ENCODE measurements around the gene PLOD3.

Gene PLOD3

DNA sequence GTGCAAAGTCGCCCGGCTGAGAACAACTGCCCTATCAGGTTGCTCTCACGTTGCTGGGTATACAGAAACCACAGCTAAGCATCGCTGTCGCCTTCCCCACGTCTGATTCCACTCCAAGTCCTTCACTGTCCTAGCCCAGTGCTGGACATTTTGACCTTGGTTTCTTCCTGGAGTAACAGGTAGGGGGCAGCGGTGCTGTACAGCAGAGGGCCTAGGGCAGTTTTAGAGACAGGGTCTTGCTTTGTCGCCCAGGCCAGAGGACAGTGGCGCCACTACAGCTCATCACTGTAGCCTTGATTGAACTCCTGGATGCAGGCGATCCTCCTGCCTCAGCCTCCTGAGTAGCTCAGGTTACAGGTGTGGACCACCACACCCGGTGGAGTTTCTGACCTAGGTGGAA, 17.7 kb upstream of the PLOD3 start:
- Histone ChIP-seq H3K36me3 (ENCODE audit: control insufficient read depth, insufficient read depth, low read length) (peaks cover 10% of the 10 kb centered on the region), H3K27me3 (ENCODE audit: control insufficient read depth, insufficient read depth, low read length) (no peaks in the 10 kb centered on the region), H3K9ac (ENCODE audit: low read length) (no peak overlapping the region), H3K27ac (ENCODE audit: low read depth, low read length) (no peak overlapping the region), H3K4me3 (ENCODE audit: low read length) (no peak overlapping the region), H3K4me1 (ENCODE audit: control insufficient read depth, insufficient read depth, low read length) (peaks cover 3% of the 10 kb centered on the region)

DNA sequence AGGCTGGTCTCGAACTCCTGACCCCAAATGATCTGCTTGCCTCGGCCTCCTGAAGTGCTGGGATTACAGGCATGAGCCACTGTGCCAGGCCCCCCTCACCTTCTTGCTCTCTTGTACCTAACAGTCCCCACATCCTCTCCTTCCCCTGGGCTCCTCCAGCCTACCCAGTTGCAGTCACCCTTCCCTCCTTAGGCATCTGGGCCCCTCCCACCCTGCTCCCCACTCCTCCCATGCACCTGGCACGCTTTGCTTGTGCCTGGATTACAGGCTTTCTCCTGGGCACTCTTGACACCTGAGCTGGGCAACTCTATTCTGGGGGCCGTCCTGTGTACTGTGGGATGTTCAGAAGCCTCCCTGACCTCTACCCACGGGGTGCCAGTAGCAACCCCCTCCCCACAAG, 17.3 kb upstream of the PLOD3 start:
- H3K27ac ChIP-seq (ENCODE audit: low read depth, low read length), result no peak overlapping the region
- H3K27me3 ChIP-seq (ENCODE audit: control insufficient read depth, insufficient read depth, low read length), result no peaks in the 10 kb centered on the region
- no peak overlapping the region for H3K9ac ChIP-seq (ENCODE audit: low read length)
- peaks cover 7% of the 10 kb centered on the region for H3K36me3 ChIP-seq (ENCODE audit: control insufficient read depth, insufficient read depth, low read length)
- no peak overlapping the region for H3K4me3 ChIP-seq (ENCODE audit: low read length)
- H3K4me1 ChIP-seq (ENCODE audit: control insufficient read depth, insufficient read depth, low read length), result peaks cover 3% of the 10 kb centered on the region

GRCh38 chr7:101233907-101234547, 16.6 kb upstream of the PLOD3 start:
- Histone ChIP-seq H3K4me3 (ENCODE audit: low read length) (no peak overlapping the region), H3K4me1 (ENCODE audit: control insufficient read depth, insufficient read depth, low read length) (peaks cover 3% of the 10 kb centered on the region), H3K27ac (ENCODE audit: low read depth, low read length) (no peak overlapping the region), H3K9ac (ENCODE audit: low read length) (no peak overlapping the region), H3K27me3 (ENCODE audit: control insufficient read depth, insufficient read depth, low read length) (no peaks in the 10 kb centered on the region), H3K36me3 (ENCODE audit: control insufficient read depth, insufficient read depth, low read length) (peaks cover 2% of the 10 kb centered on the region)

GRCh38 chr7:101232141-101232850, 14.9 kb upstream of the PLOD3 start:
- H3K36me3 ChIP-seq (ENCODE audit: control insufficient read depth, insufficient read depth, low read length), result peaks cover 4% of the 10 kb centered on the region
- H3K27ac ChIP-seq (ENCODE audit: low read depth, low read length), result no peak overlapping the region
- H3K4me1 ChIP-seq (ENCODE audit: control insufficient read depth, insufficient read depth, low read length), result peaks cover under 1% of the 10 kb centered on the region
- peak overlapping the region; percentile 51 for H3K4me3 ChIP-seq (ENCODE audit: low read length)
- H3K9ac ChIP-seq (ENCODE audit: low read length), result no peak overlapping the region
- no peaks in the 10 kb centered on the region for H3K27me3 ChIP-seq (ENCODE audit: control insufficient read depth, insufficient read depth, low read length)

DNA sequence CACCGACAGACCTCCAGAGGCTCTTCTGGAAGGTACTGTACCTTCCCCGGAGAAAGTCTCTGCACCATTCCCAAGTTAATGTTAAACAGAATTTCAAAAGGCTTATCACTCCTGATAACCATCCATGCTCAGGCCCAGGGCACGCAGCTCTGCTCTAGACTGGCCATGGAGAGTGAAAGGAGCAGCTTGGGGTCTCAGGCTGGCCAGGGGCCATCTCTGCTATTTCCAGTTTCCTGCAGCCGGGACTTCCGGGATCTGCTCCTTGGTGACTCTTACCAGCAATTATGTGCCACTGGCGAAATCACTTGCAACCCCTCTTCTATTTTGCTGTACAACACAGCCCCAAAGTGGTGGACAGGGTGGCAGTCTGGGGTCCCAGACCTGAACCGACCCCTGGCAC, 14.3 kb upstream of the PLOD3 start:
- Histone ChIP-seq H3K27ac (ENCODE audit: low read depth, low read length) (no peak overlapping the region), H3K36me3 (ENCODE audit: control insufficient read depth, insufficient read depth, low read length) (peaks cover 3% of the 10 kb centered on the region), H3K4me1 (ENCODE audit: control insufficient read depth, insufficient read depth, low read length) (no peaks in the 10 kb centered on the region), H3K9ac (ENCODE audit: low read length) (no peak overlapping the region), H3K4me3 (ENCODE audit: low read length) (no peak overlapping the region), H3K27me3 (ENCODE audit: control insufficient read depth, insufficient read depth, low read length) (no peaks in the 10 kb centered on the region)

GRCh38 chr7:101226721-101227120, 9.3 kb upstream of the PLOD3 start:
- Histone ChIP-seq H3K4me3 (ENCODE audit: low read length) (no peak overlapping the region), H3K36me3 (ENCODE audit: control insufficient read depth, insufficient read depth, low read length) (peaks cover 21% of the 10 kb centered on the region), H3K9ac (ENCODE audit: low read length) (no peak overlapping the region), H3K27me3 (ENCODE audit: control insufficient read depth, insufficient read depth, low read length) (no peaks in the 10 kb centered on the region), H3K27ac (ENCODE audit: low read depth, low read length) (no peak overlapping the region), H3K4me1 (ENCODE audit: control insufficient read depth, insufficient read depth, low read length) (no peaks in the 10 kb centered on the region)

GRCh38 chr7:101225650-101226049, 8.3 kb upstream of the PLOD3 start:
- no peaks in the 10 kb centered on the region for H3K4me1 ChIP-seq (ENCODE audit: control insufficient read depth, insufficient read depth, low read length)
- H3K27ac ChIP-seq (ENCODE audit: low read depth, low read length), result no peak overlapping the region
- no peaks in the 10 kb centered on the region for H3K27me3 ChIP-seq (ENCODE audit: control insufficient read depth, insufficient read depth, low read length)
- peaks cover 22% of the 10 kb centered on the region for H3K36me3 ChIP-seq (ENCODE audit: control insufficient read depth, insufficient read depth, low read length)
- no peak overlapping the region for H3K4me3 ChIP-seq (ENCODE audit: low read length)
- no peak overlapping the region for H3K9ac ChIP-seq (ENCODE audit: low read length)

DNA sequence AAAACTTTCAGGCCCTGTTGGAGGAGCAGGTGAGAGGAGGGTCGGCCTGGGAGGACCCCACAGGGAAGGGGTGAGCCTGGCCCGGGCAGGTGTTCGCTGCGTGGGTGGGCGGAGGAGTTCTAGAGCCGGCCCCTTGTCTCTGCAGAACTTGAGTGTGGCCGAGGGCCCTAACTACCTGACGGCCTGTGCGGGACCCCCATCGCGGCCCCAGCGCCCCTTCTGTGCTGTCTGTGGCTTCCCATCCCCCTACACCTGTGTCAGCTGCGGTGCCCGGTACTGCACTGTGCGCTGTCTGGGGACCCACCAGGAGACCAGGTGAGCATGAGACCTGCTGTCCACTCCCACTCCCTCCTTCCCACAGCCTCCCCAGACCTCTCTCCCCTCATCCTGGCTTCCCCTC, 6.1 kb upstream of the PLOD3 start:
- Histone ChIP-seq H3K27ac (ENCODE audit: low read depth, low read length) (no peak overlapping the region), H3K27me3 (ENCODE audit: control insufficient read depth, insufficient read depth, low read length) (no peaks in the 10 kb centered on the region), H3K4me1 (ENCODE audit: control insufficient read depth, insufficient read depth, low read length) (peaks cover 3% of the 10 kb centered on the region), H3K4me3 (ENCODE audit: low read length) (no peak overlapping the region), H3K9ac (ENCODE audit: low read length) (no peak overlapping the region), H3K36me3 (ENCODE audit: control insufficient read depth, insufficient read depth, low read length) (peaks cover 22% of the 10 kb centered on the region)

DNA sequence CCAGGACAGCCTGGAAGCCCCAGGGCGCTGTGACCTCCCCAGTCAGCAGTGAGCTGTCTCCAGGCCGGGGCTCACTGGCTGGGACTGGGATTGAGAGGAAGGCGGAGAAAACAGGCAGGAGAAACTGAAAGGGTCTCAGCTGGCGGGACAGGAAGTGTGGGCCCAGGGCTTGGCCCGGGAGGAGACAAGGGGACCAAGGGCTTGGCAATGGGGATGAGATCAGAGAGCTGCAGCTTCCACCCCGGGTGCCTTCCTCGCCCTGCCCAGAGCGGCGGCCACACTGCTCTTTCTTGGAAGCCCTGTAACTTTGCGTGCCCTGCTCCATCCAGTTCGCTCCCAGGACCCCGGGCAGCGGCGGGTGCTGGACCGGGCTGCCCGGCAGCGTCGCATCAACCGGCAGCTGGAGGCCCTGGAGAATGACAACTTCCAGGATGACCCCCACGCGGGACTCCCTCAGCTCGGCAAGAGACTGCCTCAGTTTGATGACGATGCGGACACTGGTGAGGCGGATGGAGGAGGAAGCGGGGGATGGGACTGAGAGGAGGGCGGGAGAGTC, 5.0 kb upstream of the PLOD3 start:
- Histone ChIP-seq H3K27ac (ENCODE audit: low read depth, low read length) (no peak overlapping the region), H3K4me3 (ENCODE audit: low read length) (no peak overlapping the region), H3K36me3 (ENCODE audit: control insufficient read depth, insufficient read depth, low read length) (peaks cover 19% of the 10 kb centered on the region), H3K27me3 (ENCODE audit: control insufficient read depth, insufficient read depth, low read length) (no peaks in the 10 kb centered on the region), H3K9ac (ENCODE audit: low read length) (no peak overlapping the region), H3K4me1 (ENCODE audit: control insufficient read depth, insufficient read depth, low read length) (peaks cover 5% of the 10 kb centered on the region)

- peaks cover 16% of the 10 kb centered on the region for H3K36me3 ChIP-seq (ENCODE audit: control insufficient read depth, insufficient read depth, low read length)
- H3K4me1 ChIP-seq (ENCODE audit: control insufficient read depth, insufficient read depth, low read length), result peaks cover 13% of the 10 kb centered on the region
Observed at GRCh38 chr7:101220295-101220694, 2.9 kb upstream of the PLOD3 start.

GRCh38 chr7:101218236-101219125, 1.1 kb upstream of the PLOD3 start:
- peaks cover 13% of the 10 kb centered on the region for H3K4me1 ChIP-seq (ENCODE audit: control insufficient read depth, insufficient read depth, low read length)
- peak overlapping the region; percentile 87 for H3K4me3 ChIP-seq (ENCODE audit: low read length)
- no peak overlapping the region for H3K27ac ChIP-seq (ENCODE audit: low read depth, low read length)
- peak overlapping the region; percentile 33 for H3K9ac ChIP-seq (ENCODE audit: low read length)
- H3K36me3 ChIP-seq (ENCODE audit: control insufficient read depth, insufficient read depth, low read length), result peaks cover 8% of the 10 kb centered on the region
- no peaks in the 10 kb centered on the region for H3K27me3 ChIP-seq (ENCODE audit: control insufficient read depth, insufficient read depth, low read length)

More at GRCh38 chr7:101220295-101220694, 2.9 kb upstream of the PLOD3 start:
- Histone ChIP-seq H3K27ac (ENCODE audit: low read depth, low read length) (no peak overlapping the region), H3K9ac (ENCODE audit: low read length) (no peak overlapping the region), H3K27me3 (ENCODE audit: control insufficient read depth, insufficient read depth, low read length) (no peaks in the 10 kb centered on the region), H3K4me3 (ENCODE audit: low read length) (no peak overlapping the region)

GRCh38 chr7:101216860-101217387, 457 bp downstream of the PLOD3 start:
- Histone ChIP-seq H3K4me3 (ENCODE audit: low read length) (peak overlapping the region; percentile 80), H3K4me1 (ENCODE audit: control insufficient read depth, insufficient read depth, low read length) (peaks cover 13% of the 10 kb centered on the region), H3K27me3 (ENCODE audit: control insufficient read depth, insufficient read depth, low read length) (no peaks in the 10 kb centered on the region), H3K9ac (ENCODE audit: low read length) (peak overlapping the region; percentile 69), H3K27ac (ENCODE audit: low read depth, low read length) (peak overlapping the region; percentile 82), H3K36me3 (ENCODE audit: control insufficient read depth, insufficient read depth, low read length) (peaks cover 6% of the 10 kb centered on the region)

Data from rectal smooth muscle tissue (tissue), 1 donor.